Measurements from ENCODE around the gene ORAI2.
"Not testable (repeated sequence)": the region's sequence is repeated elsewhere in the genome, so short reads cannot be mapped to it uniquely, and the experiment has no call there.

The ORAI2 gene

DNA sequence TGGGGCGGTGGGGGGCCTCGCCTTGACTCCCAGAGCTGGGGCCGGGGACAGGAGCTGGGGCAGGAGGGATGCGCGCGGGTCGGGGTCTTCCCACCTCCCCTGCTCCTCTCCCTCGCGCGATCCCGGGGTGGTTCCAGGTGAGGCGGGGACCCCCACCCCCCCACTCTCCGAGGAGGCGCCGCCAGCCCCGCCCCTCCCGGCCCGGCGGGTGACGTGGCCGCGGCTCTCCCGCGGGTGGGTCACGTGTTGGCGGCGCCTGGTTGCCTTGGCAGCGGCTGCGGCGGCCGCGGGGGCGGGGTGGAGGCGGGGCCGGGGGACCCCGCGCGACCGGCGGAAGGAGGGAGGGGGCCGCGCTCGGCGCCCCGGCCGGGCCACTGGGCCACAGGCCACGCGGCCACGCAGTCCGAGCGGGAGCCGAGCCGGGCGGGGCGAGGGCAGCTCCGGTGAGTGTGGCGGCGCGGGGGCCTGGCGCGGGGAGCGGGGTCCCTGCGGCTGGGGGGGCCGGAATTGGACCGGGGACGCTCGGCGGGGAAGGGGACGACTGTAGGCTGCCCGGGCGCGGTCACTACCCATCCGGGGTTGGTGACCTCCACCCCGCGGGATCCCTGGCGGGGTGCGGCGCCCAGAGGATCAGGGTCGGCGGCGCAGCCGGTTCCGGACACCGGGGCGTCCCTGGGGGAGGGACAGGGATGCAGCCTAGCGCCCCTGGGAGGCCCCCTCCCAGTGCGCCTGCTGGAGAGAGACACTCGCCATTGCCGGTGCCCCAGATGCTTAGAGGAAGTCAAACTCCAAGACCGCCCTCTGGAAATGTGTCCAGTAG lies at the start of gene ORAI2:
Gene ORAI2, plus strand, starts transcription at position 357 of the 820 bp plus-strand sequence. CDS start 5,382 bp downstream, outside the sequence.
- peak in 53 of 56 donors; percentile 11 to 91 (median 64) for DNase-seq

DNA sequence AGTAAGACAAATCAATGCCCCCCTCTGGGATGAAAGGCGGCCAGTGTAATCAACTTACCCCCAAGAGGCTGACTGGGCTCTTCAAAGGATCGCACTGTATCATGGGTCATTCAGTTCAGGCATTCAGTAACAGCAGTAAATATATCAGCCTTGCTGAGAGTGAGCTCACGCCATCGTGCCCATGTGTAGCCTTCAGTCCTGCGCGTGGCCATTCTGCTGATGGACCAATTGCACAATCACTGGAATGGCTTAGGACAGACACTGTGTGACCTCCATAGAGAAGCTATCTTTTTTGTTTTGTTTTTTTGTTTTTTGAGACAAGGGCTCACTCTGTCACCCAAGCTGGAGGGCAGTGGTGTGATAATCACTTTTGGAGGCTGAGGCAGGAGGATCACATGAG lies 46.3 kb upstream of the ORAI2 start:
- no peak for DNase-seq

DNA sequence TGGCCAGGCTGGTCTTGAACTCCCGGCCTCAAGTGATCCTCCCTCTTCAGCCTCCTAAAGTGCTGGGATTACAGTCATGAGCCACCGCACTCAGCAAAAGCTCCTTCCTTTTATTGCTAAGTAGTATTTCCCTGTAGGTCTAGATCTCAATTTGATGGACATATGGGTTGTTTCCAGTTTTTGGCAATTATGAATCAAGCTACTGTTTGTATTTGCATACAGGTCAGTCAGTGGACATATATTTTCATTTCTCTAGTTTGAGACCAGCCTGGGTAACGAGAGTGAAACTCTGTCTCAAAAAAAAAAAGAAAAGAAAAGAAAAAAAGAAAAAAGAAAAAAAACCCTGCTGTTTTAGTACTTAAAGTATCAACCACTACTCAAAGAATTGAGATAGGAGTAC lies 43.6 kb upstream of the ORAI2 start:
- DNase-seq: no peak

DNA sequence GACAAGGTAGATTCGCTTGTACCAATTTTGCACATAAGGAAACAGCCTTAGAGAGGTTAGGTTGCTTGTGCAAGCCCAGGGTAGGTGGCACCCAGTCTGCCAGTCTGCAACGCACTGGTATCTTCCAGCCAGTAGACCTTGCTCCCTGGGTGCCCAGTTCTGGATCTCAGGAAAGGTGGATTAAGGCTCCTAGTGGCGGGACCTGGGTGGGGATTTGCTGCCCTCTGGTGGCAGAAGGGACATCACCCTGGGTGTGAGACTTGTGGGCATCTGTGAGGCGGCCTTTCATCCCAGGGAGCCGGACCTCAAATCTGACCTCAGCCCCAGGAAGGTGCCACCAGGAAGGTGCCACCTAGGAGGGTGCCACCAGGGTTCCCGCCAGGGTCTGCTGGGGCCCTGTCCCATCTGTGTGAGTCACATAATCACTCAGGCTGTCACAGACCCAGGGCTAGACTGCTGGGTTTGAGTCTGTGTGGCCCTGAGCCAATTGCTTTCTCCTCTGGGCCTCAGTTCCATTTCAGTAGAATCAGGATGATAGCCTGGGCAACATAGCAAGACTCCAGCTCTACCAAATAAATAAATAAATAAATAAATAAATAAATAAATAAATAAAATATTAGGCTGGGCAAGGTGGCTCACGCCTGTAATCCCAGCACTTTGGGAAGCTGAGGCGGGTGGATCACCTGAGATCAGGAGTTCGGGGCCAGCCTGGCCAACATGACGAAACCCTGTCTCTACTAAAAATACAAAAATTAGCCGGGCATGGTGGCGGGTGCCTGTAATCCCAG lies 42.5 kb upstream of the ORAI2 start:
- DNase-seq: peak in 52 of 56 donors; percentile 19 to 85 (median 55)

DNA sequence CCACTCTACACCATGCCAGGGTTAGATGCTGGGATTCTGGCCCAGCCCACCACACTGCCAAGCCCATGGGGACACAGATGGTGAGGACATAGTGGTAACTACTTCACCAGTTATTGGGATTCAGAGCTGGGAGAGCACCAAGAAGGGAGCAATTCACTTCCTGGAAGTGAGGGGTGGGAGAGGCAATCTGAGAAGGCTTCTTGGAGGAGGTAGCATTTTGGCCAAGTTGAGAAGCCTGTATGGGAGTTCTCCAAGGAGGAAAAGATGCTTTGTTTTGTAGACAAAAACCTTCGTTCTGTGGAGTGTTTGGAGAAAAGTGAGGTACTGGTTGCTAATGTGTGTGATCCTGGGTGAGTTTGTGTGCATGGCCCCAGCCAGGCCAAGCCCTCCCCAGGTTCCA lies 41.0 kb upstream of the ORAI2 start:
- no peak for DNase-seq

DNA sequence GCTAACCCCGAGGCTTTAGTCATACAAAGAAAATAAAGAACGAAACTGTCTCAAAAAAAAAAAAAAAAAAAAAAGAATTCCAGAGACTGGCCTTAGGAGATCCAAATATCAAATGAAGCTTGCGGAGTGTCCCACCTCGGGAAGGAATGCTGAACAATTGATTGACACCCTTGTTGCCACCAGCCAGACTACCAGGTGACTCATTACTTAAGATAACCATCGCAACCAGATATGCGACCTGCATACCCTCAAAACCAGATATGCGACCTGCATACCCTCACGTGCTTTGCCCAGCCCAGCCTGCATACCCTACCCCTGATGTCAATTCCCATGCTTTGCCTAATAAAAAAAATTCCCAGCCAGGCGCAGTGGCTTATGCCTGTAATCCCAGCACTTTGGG lies 39.9 kb upstream of the ORAI2 start:
- DNase-seq: no peak

DNA sequence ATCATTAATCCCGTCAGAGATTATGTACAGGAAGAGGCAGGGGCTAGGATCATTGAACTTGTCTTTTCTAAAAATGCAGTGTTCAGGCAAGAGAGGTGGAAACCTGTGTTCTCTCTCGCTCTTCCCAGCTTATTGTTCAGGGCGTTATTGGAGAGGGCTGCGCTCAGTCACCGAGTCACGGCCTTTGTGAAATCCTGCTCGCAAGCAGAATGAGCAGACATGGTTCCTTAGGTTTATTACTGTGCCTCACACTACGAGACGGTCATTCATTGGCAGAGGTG lies 37.8 kb upstream of the ORAI2 start:
- peak in 1 of 56 donors; percentile 30 for DNase-seq

DNA sequence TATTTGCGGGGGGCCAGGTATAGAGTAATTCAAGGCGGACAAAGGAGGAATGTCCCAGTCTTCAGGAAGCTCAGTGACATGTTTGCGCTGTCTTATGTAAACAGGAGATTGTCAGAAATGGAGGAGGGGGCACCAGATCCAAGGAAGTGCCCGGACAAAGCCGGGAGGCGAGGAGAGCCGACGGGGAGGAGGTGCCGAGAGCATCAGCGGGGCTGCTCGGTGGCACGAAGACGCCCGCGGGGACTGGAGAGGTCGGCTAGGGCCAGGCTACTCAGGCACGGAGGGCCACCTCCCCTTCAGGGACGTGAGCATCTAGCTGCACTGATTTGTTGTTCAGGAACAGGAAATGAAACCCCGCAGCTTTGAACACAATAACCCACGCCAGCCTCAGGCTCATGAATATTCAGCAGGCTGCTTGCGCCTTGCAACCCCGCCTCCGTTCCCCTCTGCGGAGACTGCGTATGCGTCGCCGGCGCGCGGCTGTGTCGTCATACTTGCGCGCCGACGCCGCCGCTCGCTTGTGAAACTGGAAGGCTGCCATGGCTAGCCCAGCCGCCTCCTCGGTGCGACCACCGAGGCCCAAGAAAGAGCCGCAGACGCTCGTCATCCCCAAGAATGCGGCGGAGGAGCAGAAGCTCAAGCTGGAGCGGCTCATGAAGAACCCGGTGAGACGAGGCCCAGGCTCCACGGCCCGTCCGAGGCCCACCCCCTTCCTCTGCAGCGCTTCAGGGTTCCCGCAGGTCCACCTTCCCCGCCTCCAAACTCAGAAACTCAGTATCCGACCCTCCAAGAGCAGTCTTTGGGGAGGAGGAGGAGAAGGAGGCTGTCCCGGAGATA lies 37.3 kb upstream of the ORAI2 start, which contains the start of gene PRKRIP1:
Gene PRKRIP1, plus strand, starts transcription at position 491 of the 837 bp plus-strand sequence. Its CDS starts 49 bp downstream, at position 540.
- peak in 55 of 56 donors; percentile 59 to 94 (median 80) for DNase-seq

DNA sequence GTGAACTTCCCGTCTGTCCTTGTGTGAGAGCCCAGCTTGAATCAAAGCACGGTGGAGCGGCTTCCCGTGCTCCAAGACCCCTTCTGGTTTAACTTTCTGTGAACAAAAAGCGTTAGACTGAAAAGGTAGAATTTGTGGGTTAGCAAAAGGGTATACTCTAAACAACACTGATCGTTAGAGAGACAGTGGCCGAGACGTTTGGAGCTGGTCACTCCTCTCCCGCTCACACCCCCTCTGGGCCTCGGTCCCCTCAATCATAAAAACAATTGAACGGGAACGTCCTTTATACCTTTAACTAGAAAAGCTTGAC lies 36.7 kb upstream of the ORAI2 start:
- no peak for DNase-seq

DNA sequence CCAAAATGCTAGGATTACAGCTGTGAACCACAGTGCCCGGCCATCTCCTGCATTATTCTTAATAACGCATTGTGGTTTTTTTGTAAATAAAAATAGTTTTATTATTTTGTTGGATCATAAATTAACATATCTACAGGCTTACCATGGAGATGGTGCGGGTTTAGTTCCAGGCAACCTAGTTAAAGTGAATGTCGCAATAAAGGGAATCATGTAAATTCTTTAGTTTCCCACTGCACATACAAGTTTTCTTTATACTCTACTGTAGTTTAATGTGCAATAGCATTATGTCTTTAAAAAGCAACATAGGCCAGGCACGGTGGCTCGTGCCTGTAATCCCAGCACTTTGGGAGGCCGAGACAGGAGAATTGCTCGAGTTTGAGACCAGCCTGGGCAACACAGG lies 34.8 kb upstream of the ORAI2 start:
- no peak for DNase-seq

DNA sequence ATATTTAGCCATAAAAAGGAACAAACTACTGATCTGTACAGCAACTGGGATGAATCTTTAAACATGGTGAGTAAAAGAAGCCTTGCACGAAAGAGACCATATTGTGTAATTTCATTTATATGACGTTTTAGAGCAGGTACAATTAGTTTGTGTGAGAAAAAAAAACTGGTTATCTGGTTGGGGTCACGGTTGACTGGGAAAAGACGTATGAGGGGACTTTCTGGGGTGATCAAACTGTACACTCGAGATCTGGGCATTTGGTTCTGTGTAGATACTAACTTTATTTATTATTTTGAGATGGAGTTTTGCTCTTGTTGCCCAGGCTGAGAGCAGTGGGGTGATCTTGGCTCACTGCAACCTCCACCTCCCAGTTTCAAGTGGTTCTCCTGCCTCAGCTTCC lies 33.0 kb upstream of the ORAI2 start:
- no peak for DNase-seq

DNA sequence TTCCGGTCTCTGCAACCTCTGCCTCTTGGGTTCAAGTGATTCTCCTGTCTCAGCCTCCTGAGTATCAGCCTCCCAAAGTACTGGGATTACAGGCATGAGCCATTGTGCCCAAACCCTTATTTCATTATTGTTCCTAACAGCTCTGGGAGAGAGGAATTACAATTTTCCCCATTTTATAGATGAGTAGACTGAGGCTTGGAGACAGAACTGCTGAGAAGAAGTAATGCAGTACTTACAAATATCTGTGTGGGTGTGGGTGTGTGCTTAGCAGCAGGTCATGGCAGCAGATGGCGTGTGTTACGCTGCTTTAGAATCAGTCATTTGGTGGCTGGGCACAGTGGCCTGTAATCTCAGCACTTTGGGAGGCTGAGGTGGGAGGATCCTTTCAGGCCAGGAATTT lies 29.8 kb upstream of the ORAI2 start:
- no peak for DNase-seq

DNA sequence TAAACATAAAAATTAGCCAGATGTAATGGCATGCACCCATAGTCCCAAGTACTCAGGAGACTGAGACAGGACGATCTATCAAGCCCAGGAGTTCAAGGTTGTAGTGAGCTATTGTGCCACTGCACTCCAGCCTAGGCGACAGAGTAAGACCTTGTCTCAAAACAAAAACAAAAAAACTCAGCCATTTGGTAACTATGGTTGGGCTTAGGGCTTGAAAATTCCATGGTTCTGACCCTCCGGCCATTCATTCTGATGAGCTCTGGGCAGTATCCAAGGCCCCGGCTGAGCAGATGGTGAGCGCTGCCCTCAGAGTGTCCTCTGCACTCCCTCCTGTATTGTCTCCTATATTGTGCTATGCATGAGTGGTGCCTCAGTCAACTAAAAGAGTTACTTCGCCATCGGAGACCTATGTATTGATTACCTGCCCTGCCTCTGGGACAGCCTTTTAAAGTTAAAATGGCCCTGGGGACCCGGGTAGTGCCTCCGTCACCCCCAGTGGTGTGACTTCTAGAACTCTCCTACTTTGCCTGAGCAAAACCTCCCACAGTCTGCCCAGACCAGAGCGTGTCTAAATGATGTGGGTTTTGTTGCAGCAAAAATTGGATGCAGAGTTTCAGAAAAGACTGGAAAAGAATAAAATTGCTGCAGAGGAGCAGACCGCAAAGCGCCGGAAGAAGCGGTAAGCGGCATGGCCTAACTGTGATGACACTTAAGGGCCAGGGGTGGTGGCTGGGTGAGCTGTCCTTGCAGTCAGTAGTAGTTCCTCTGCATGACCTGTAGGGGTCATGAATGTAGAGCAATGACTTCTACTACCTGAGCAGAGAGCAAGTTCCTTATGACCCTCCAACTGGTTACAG lies 29.1 kb upstream of the ORAI2 start:
- DNase-seq: no peak

DNA sequence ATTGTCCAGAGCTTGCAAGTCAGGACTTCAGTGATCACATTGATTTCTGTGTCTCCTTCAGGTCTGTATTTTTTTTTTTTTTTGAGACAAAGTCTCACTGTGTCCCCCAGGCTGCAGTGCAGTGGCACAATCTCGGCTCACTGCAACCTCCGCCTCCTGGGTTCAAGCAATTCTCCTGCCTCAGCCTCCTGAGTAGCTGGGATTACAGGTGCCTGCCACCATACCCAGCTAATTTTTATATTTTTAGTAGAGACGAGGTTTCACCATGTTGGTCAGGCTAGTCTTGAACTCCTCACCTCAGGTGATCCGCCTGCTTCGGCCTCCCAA lies 28.6 kb upstream of the ORAI2 start:
- not testable (repeated sequence) for DNase-seq

DNA sequence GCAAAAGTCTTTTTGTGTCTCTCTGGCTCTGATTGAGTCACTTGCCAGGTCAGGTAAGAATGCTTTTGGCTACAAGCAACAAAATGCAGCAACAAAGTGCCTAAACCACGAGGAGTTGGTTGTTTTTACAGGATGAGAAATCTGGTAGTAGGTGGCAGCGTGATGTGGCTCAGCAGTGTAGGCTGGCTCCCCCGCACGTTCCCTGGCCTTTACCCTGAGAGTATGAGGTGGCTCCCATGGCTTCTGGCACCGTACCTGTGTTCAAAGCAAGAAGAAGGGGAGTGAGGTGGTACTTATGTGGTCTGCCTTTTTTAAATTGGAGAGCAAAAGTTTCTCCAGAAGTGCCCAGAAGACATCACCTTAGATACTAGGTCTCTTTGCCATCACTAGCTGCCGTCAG lies 25.5 kb upstream of the ORAI2 start:
- DNase-seq: peak in 11 of 56 donors; percentile 12 to 44 (median 25)

DNA sequence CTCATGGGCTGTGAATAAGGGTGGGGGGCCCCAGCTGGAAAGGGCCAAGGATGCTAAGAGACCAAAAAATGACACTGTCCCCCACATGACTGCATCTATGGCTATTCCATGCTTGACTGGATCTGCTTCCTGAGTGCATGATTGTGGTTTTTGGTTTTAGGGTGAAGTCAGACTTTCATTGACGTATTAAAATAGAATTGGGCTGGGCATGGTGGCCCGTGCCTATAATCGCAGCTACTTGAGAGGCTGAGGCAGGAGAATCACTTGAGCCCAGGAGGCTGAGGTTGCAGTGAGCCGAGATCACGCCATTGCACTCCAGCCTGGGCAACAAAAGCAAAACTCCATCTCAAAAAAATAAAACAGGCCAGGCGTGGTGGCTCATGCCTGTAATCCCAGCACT lies 24.8 kb upstream of the ORAI2 start:
- DNase-seq: not testable (repeated sequence)

DNA sequence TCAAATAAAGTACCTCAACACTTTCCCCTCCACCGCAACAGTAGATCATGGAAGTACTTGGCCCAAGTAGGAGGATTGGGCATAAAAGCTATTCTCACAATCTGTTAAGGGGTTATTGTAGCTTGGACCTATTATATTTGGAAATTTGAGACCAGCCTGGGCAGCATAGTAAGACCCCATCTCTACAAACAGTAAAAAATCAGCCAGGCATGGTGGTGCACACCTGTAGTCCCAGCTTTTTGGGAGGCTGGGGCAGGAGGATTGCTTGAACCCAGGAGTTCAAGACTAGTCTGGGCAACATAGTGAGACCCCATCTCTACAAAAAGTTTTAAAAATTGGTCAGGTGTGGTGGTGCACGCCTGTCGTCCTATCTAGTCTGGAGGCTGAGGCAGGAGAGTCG lies 24.0 kb upstream of the ORAI2 start:
- no peak for DNase-seq

DNA sequence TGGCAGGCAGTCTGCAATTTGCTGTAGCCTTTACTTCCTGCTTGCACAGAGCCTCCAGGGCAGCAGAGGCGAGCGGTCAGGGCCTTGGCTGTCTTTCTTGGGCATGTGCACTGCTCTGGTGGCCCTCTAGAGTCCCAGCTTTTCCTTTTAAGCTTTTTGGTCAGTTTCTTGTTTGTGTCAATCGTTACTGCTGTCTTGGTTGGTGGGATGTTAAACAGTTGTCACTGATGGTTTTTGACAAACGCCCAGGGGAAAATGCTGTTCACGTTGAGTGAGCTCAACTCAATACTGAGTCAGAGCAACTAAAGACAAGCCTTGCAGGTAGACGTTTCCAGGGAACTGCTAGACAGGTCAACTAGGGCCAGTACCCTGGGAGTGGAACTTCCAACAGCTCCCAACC lies 23.3 kb upstream of the ORAI2 start:
- no peak for DNase-seq

DNA sequence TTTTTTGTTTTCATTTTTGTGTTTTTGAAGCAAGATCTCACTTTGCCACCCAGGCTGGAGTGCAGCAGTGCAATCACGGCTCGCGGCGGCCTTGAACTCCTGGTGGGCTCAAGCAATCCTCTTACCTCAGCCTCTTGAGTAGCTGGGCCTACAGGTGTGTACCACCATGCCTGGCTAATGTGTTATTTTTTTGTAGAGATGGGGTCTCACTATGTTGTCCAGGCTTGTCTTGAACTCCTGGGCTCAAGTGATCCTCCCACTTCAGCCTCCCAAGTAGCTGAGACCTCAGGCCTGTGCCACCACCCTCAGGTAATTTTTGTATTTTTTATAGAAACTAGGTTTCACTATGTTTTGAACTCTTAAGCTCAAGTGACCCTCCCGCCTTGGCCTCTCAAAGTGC lies 22.5 kb upstream of the ORAI2 start:
- DNase-seq: no peak

DNA sequence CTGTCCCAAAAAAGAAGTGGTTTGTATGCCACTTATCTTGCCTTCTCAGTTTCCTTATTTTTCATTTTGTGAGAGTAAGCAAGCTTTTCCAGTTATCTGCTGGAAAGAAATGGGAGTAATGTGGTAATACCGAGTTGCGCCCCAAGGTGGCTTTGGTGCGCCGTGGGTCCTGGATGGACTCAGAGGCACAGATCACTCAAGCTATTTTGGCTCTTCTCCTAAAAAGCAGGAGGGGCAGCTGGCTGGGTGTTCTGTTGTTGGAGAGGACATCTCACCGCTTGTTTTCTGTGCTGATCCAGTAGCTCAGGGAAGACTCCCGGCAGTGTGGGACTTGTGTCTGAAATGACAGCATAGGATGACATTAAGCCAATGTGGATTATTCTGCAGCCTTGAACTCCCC lies 20.8 kb upstream of the ORAI2 start:
- DNase-seq: peak in 14 of 56 donors; percentile 13 to 63 (median 30)

DNA sequence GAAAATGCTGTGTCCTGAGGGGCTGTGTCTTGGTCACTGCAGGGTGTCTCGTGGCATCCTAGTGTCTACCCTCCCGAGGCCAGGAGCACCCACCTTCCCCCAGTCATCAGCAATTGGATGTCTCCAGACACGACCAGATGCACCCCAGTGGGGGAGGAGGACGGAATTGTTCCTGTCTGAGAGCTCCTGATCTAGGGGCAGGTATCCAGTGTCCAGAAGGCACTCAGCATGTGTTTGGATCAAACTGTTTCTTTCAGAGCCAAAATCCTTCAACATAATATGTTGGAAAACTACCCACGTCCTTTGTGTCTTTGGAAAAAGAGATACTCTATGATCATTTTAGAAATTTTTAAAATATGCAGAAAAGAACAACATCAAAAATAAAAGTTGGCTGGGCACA lies 20.3 kb upstream of the ORAI2 start:
- no peak for DNase-seq
